ENCODE measurements around the gene EHMT2. TPM values are rescaled to one million over a fixed set of nuclear protein-coding genes. Genes with fewer than 3 reads are reported as not detected.
"Not testable (repeated sequence)": the region's sequence is repeated elsewhere in the genome, so short reads cannot be mapped to it uniquely, and the experiment has no call there.

Gene EHMT2
- total and polyA plus RNA-seq, 2 donors (not counting 1 experiment from before 2014, with no cell fraction given), result 22.0 to 60.1 TPM

GRCh38 chr6:31865205-31866118, 32.0 kb downstream of the EHMT2 start:
- Histone ChIP-seq H3K27me3 (ENCODE audit: control insufficient read depth, insufficient read depth, low read length) (no peaks in the 10 kb centered on the region), H3K4me3 (replicated peaks in 1 of 4; ENCODE audit: control extremely low read depth in 1 of 4, insufficient read depth in 1 of 4, low read depth in 3 of 4, low read length in 4 of 4) (no peak overlapping the region), H4K20me1 (ENCODE audit: control insufficient read depth, extremely low read depth, insufficient read depth, low read length) (no peaks in the 10 kb centered on the region), H2AFZ (ENCODE audit: low read length) (no peak overlapping the region), H3K79me2 (ENCODE audit: control insufficient read depth, insufficient read depth, low read length) (peaks cover 6% of the 10 kb centered on the region), H3K27ac (ENCODE audit: insufficient read depth, low read length) (no peak overlapping the region), H3K9ac (ENCODE audit: insufficient read depth, low read length) (no peak overlapping the region), H3K36me3 (ENCODE audit: control insufficient read depth, insufficient read depth, low read length) (no peaks in the 10 kb centered on the region), H3K4me1 (ENCODE audit: control insufficient read depth, extremely low read depth, insufficient read depth, low read length) (peaks cover 4% of the 10 kb centered on the region), H3K9me3 (ENCODE audit: control insufficient read depth, insufficient read depth, low read depth, low read length) (no peaks in the 10 kb centered on the region), H3K4me2 (ENCODE audit: extremely low read depth, insufficient read depth, low read length) (no peak overlapping the region)
- TF ChIP-seq CTCF (conservative IDR thresholded peaks at IDR 0.05 in 1 of 2, IDR thresholded peaks at IDR 0.05 in 1 of 2; ENCODE audit: low read depth in 1 of 2, low read length in 2 of 2) (no peak), EZH2 (IDR thresholded peaks at IDR 0.05; ENCODE audit: low read length, missing control alignments) (no peak)
- DNase-seq (ENCODE audit: low read depth in 2 of 2), result peak in 1 of 2 donors; percentile 25

GRCh38 chr6:31864818-31865204, 32.7 kb downstream of the EHMT2 start:
- DNase-seq (ENCODE audit: low read depth in 2 of 2), result no peak
- H3K4me1 ChIP-seq (ENCODE audit: control insufficient read depth, extremely low read depth, insufficient read depth, low read length), result peaks cover 4% of the 10 kb centered on the region
- peaks cover 3% of the 10 kb centered on the region for H3K36me3 ChIP-seq (ENCODE audit: control insufficient read depth, insufficient read depth, low read length)
- H3K4me3 ChIP-seq (replicated peaks in 1 of 4; ENCODE audit: control extremely low read depth in 1 of 4, insufficient read depth in 1 of 4, low read depth in 3 of 4, low read length in 4 of 4), result no peak overlapping the region
- H3K27ac ChIP-seq (ENCODE audit: insufficient read depth, low read length), result no peak overlapping the region
- H3K27me3 ChIP-seq (ENCODE audit: control insufficient read depth, insufficient read depth, low read length), result no peaks in the 10 kb centered on the region
- H3K9me3 ChIP-seq (ENCODE audit: control insufficient read depth, insufficient read depth, low read depth, low read length), result no peaks in the 10 kb centered on the region
- no peak overlapping the region for H2AFZ ChIP-seq (ENCODE audit: low read length)
- no peak overlapping the region for H3K9ac ChIP-seq (ENCODE audit: insufficient read depth, low read length)
- no peaks in the 10 kb centered on the region for H4K20me1 ChIP-seq (ENCODE audit: control insufficient read depth, extremely low read depth, insufficient read depth, low read length)
- no peak overlapping the region for H3K4me2 ChIP-seq (ENCODE audit: extremely low read depth, insufficient read depth, low read length)
- no peak for TF ChIP-seq CTCF (conservative IDR thresholded peaks at IDR 0.05 in 1 of 2, IDR thresholded peaks at IDR 0.05 in 1 of 2; ENCODE audit: low read depth in 1 of 2, low read length in 2 of 2)
- no peak for TF ChIP-seq EZH2 (IDR thresholded peaks at IDR 0.05; ENCODE audit: low read length, missing control alignments)
- peaks cover 6% of the 10 kb centered on the region for H3K79me2 ChIP-seq (ENCODE audit: control insufficient read depth, insufficient read depth, low read length)

- H3K27me3 ChIP-seq (ENCODE audit: control insufficient read depth, insufficient read depth, low read length); H3K4me1 ChIP-seq (ENCODE audit: control insufficient read depth, extremely low read depth, insufficient read depth, low read length); H3K9ac ChIP-seq (ENCODE audit: insufficient read depth, low read length); H3K27ac ChIP-seq (ENCODE audit: insufficient read depth, low read length); H3K9me3 ChIP-seq (ENCODE audit: control insufficient read depth, insufficient read depth, low read depth, low read length); H2AFZ ChIP-seq (ENCODE audit: low read length); H3K79me2 ChIP-seq (ENCODE audit: control insufficient read depth, insufficient read depth, low read length); H4K20me1 ChIP-seq (ENCODE audit: control insufficient read depth, extremely low read depth, insufficient read depth, low read length); DNase-seq (ENCODE audit: low read depth in 2 of 2): not testable (repeated sequence)
- peak overlapping the region; percentile 57 to 89 (median 62) for H3K4me3 ChIP-seq (replicated peaks in 1 of 4; ENCODE audit: control extremely low read depth in 1 of 4, insufficient read depth in 1 of 4, low read depth in 3 of 4, low read length in 4 of 4)
- peaks cover 10% of the 10 kb centered on the region for H3K36me3 ChIP-seq (ENCODE audit: control insufficient read depth, insufficient read depth, low read length)
- peak overlapping the region; percentile 90 for H3K4me2 ChIP-seq (ENCODE audit: extremely low read depth, insufficient read depth, low read length)
These were observed 33.4 kb downstream of the EHMT2 start for GRCh38 chr6:31864123-31864562.
